IMR-90 (cell line): Measurements from ENCODE around the gene COA1. TPM values are rescaled to one million over a fixed set of nuclear protein-coding genes. Genes with fewer than 3 reads are reported as not detected.

Source experiments
- ATAC-seq: fragments of 200-7000 bp; cut with Tn5 transposase; 2 replicates; pipeline ENCODE4 v1.9.1; 2020; ENCODE audit warnings: low read depth, mild to moderate bottlenecking, moderate library complexity
- BruUV-seq: library from RNA; stranded (reverse); fragments of 400-500 nt; replicated peaks from 2 replicates; lab custom pipeline; 2021; lab: Mats Ljungman, UMichigan
- CTCF ChIA-PET: fragments of 300-600 bp; formaldehyde crosslinking; extraction: SDS; loops from one replicate; lab custom pipeline; 2021; ENCODE audit warnings: antibody characterized with exemption; lab: Yijun Ruan, JAX
- POLR2A ChIA-PET: fragments of 300-600 bp; sonication (Branson Sonifier 250); formaldehyde crosslinking; loops from one replicate; lab custom pipeline; 2022; ENCODE audit warnings: antibody characterized with exemption; ENCODE audit not compliant: unreplicated experiment; lab: Charles Lee
- DNase-seq: peaks from one replicate; pipeline ENCODE4 v3.0.0; 2013
- H2AFZ ChIP-seq: replicated peaks from 2 replicates; pipeline ENCODE3; 2013; ENCODE audit warnings: low read length, mild to moderate bottlenecking; ENCODE audit not compliant: poor library complexity
- H2AK5ac ChIP-seq: 2 replicates; pipeline ENCODE4 v1.6.1; 2013; ENCODE audit warnings: low read depth, low read length, inconsistent platforms
- H2AK9ac ChIP-seq: replicated peaks from 2 replicates; pipeline ENCODE3; 2013; ENCODE audit warnings: mild to moderate bottlenecking, low read depth, low read length, moderate library complexity; ENCODE audit not compliant: poor library complexity
- H2BK120ac ChIP-seq: 2 replicates; pipeline ENCODE4 v1.6.1; 2013; ENCODE audit warnings: low read depth, low read length, inconsistent platforms
- H2BK15ac ChIP-seq: 3 replicates; pipeline ENCODE4 v1.6.1; 2013; ENCODE audit warnings: low read depth, low read length, inconsistent platforms
- H2BK20ac ChIP-seq: 2 replicates; pipeline ENCODE4 v1.6.1; 2013; ENCODE audit warnings: low read depth, mild to moderate bottlenecking, inconsistent platforms, low read length, moderate library complexity
- H2BK5ac ChIP-seq: 2 replicates; pipeline ENCODE4 v1.6.1; 2013; ENCODE audit warnings: mild to moderate bottlenecking, low read depth, low read length, inconsistent platforms; ENCODE audit not compliant: poor library complexity, severe bottlenecking
- H3K14ac ChIP-seq: replicated peaks from 2 replicates; pipeline ENCODE4 v1.6.1; 2013; ENCODE audit warnings: low read depth, low read length, inconsistent platforms
- H3K18ac ChIP-seq: 2 replicates; pipeline ENCODE4 v1.6.1; 2013; ENCODE audit warnings: low read depth, low read length, control low read depth
- H3K23ac ChIP-seq: 2 replicates; pipeline ENCODE4 v1.6.1; 2013; ENCODE audit warnings: low read depth, low read length, inconsistent platforms
- H3K27ac ChIP-seq: 2 replicates; pipeline ENCODE4 v1.5.1; 2013; ENCODE audit warnings: mild to moderate bottlenecking, control low read depth, low read length; ENCODE audit not compliant: insufficient read depth
- H3K27me3 ChIP-seq: 2 replicates; pipeline ENCODE4 v1.6.1; 2013; ENCODE audit warnings: low read length; ENCODE audit not compliant: control insufficient read depth, insufficient read depth
- H3K36me3 ChIP-seq: 2 replicates; pipeline ENCODE4 v1.6.1; 2013; ENCODE audit warnings: low read length, mixed read lengths; ENCODE audit not compliant: control insufficient read depth, insufficient read depth
- H3K4ac ChIP-seq: 2 replicates; pipeline ENCODE4 v1.6.1; 2013; ENCODE audit warnings: low read depth, low read length, inconsistent platforms
- H3K4me1 ChIP-seq: 2 replicates; pipeline ENCODE4 v1.6.1; 2013; ENCODE audit warnings: low read length, mixed read lengths; ENCODE audit not compliant: control insufficient read depth, insufficient read depth
- H3K4me2 ChIP-seq: 2 replicates; pipeline ENCODE4 v1.6.1; 2013; ENCODE audit warnings: low read depth, mild to moderate bottlenecking, control low read depth, low read length, moderate library complexity
- H3K4me3 ChIP-seq: 2 replicates; pipeline ENCODE4 v1.5.1; 2013; ENCODE audit warnings: low read depth, mild to moderate bottlenecking, control low read depth, low read length, moderate library complexity; ENCODE audit not compliant: insufficient read depth
- H3K56ac ChIP-seq: 2 replicates; pipeline ENCODE4 v1.6.1; 2013; ENCODE audit warnings: low read length, inconsistent platforms; ENCODE audit not compliant: insufficient read depth; ENCODE audit errors: extremely low read depth
- H3K79me1 ChIP-seq, 2 experiments: 2 replicates each; pipeline ENCODE4 v1.6.1; 2013; ENCODE audit warnings: low read length in 2 of 2, inconsistent platforms in 1 of 2, low read depth in 1 of 2
- H3K9ac ChIP-seq: 2 replicates; pipeline ENCODE4 v1.6.1; 2013; ENCODE audit warnings: low read depth, low read length, control low read depth
- H3K9me1 ChIP-seq: 2 replicates; pipeline ENCODE4 v1.6.1; 2013; ENCODE audit warnings: low read length, inconsistent platforms; ENCODE audit not compliant: insufficient read depth
- H3K9me3 ChIP-seq: 2 replicates; pipeline ENCODE4 v1.6.1; 2013; ENCODE audit warnings: low read length; ENCODE audit not compliant: control insufficient read depth, insufficient read depth
- H4K20me1 ChIP-seq: 2 replicates; pipeline ENCODE4 v1.6.1; 2013; ENCODE audit warnings: low read length, inconsistent platforms; ENCODE audit not compliant: insufficient read depth
- H4K5ac ChIP-seq: 2 replicates; pipeline ENCODE4 v1.6.1; 2013; ENCODE audit warnings: mild to moderate bottlenecking, low read depth, low read length, control low read depth
- H4K8ac ChIP-seq, 2 experiments: 2 replicates each; pipeline ENCODE4 v1.6.1; 2013; ENCODE audit warnings: low read depth in 2 of 2, low read length in 2 of 2, control low read depth in 1 of 2, inconsistent platforms in 1 of 2
- H4K91ac ChIP-seq: 2 replicates; pipeline ENCODE4 v1.6.1; 2013; ENCODE audit warnings: low read depth, low read length, inconsistent platforms; ENCODE audit not compliant: insufficient read depth
- BHLHE40 ChIP-seq: fragments of 150-350 bp; IDR thresholded peaks from 2 replicates; pipeline ENCODE4 v1.6.1; 2016; ENCODE audit warnings: mild to moderate bottlenecking, low read depth, low read length
- CHD1 ChIP-seq: IDR thresholded peaks from 2 replicates; pipeline ENCODE4 v1.6.1; 2012; ENCODE audit warnings: low read depth, low read length, improper control_type of control experiment
- FOS ChIP-seq: fragments of 150-350 bp; IDR thresholded peaks from 2 replicates; pipeline ENCODE4 v1.6.1; 2016; ENCODE audit warnings: low read depth, low read length
- MAZ ChIP-seq: IDR thresholded peaks from 2 replicates; pipeline ENCODE4 v1.6.1; 2012; ENCODE audit warnings: low read depth, mild to moderate bottlenecking, low read length, improper control_type of control experiment, moderate library complexity, borderline replicate concordance
- MXI1 ChIP-seq: IDR thresholded peaks from 2 replicates; pipeline ENCODE4 v1.6.1; 2012; ENCODE audit warnings: low read depth, mild to moderate bottlenecking, low read length, moderate library complexity, borderline replicate concordance
- NFE2L2 ChIP-seq: fragments of 150-350 bp; IDR thresholded peaks from 2 replicates; pipeline ENCODE4 v1.6.1; 2016; ENCODE audit warnings: low read depth, mild to moderate bottlenecking, low read length
- RAD21 ChIP-seq: IDR thresholded peaks from 2 replicates; pipeline ENCODE4 v1.6.1; 2012; ENCODE audit warnings: low read length, improper control_type of control experiment
- RCOR1 ChIP-seq: IDR thresholded peaks from 2 replicates; pipeline ENCODE4 v1.6.1; 2012; ENCODE audit warnings: mild to moderate bottlenecking, low read length, improper control_type of control experiment; ENCODE audit not compliant: insufficient replicate concordance
- RFX5 ChIP-seq: IDR thresholded peaks from 2 replicates; pipeline ENCODE4 v1.8.0; 2012; ENCODE audit warnings: low read depth, mild to moderate bottlenecking, low read length, moderate library complexity
- SMC3 ChIP-seq: fragments of 150-350 bp; IDR thresholded peaks from 2 replicates; pipeline ENCODE4 v1.6.1; 2016; ENCODE audit warnings: low read depth, mild to moderate bottlenecking, antibody characterized with exemption, low read length, moderate library complexity
- WGBS, 2 experiments: methylation state at CpG; one replicate each; pipeline versions ENCODE4 v1.1.5 to v1.1.7; 2013; ENCODE audit warnings: missing lambda C conversion rate in 2 of 2; ENCODE audit not compliant: insufficient read length in 1 of 2; ENCODE audit errors: extremely low coverage in 2 of 2; 5-methylcytosine and 5-hydroxymethylcytosine counted together
- dilution Hi-C: fragments of 300-500 bp; cut with HindIII; formaldehyde crosslinking; loops from one replicate; pipeline ENCODE4 v1.14.3; 2018; ENCODE audit warnings: low sequenced_read_pairs; ENCODE audit not compliant: unreplicated experiment
- in situ Hi-C: fragments of 300-500 bp; cut with MboI; formaldehyde crosslinking; loops from 3 replicates; pipeline ENCODE4 v1.14.3; 2019; ENCODE audit warnings: low sequenced_read_pairs, inconsistent platforms, mixed read lengths
- intact Hi-C: fragments of 100-400 bp; cut with micrococcal nuclease; formaldehyde crosslinking; loops from 2 replicates; pipeline ENCODE4 v1.10.0; 2022
- polyA plus RNA-seq, 3 experiments: library from polyadenylated mRNA; depleted of rRNA; stranded (reverse); fragments of >200 nt; gene quantifications; 2 replicates each; pipeline ENCODE4 v1.2.3, GENCODE V29; 2012; ENCODE audit warnings: low replicate concordance in 1 of 3
- total RNA-seq: library from RNA; depleted of rRNA; stranded (reverse); fragments of >200 nt; gene quantifications from 2 replicates; pipeline ENCODE4 v1.2.3, GENCODE V29; 2012
- TF ChIP-seq, protein P1 (sequence below): fragments of 150-350 bp; IDR thresholded peaks from 2 replicates; pipeline ENCODE4 v1.6.1; 2017; ENCODE audit warnings: mild to moderate bottlenecking, antibody characterized with exemption, low read length, low read depth
- TF ChIP-seq, protein P2 (sequence below): conservative IDR thresholded peaks from 2 replicates; pipeline ENCODE4 v1.5.1; 2012; ENCODE audit warnings: mild to moderate bottlenecking, low read depth, low read length, improper control_type of control experiment
- TF ChIP-seq, protein P3 (sequence below): fragments of 150-350 bp; IDR thresholded peaks from 2 replicates; pipeline ENCODE4 v1.6.1; 2016; ENCODE audit warnings: low read depth, mild to moderate bottlenecking, low read length, moderate library complexity, borderline replicate concordance

Gene COA1
- total and polyA plus RNA-seq, 2 of the 4 experiments (the other 2 are of a cell fraction), result 34.2 to 59.5 TPM

DNA sequence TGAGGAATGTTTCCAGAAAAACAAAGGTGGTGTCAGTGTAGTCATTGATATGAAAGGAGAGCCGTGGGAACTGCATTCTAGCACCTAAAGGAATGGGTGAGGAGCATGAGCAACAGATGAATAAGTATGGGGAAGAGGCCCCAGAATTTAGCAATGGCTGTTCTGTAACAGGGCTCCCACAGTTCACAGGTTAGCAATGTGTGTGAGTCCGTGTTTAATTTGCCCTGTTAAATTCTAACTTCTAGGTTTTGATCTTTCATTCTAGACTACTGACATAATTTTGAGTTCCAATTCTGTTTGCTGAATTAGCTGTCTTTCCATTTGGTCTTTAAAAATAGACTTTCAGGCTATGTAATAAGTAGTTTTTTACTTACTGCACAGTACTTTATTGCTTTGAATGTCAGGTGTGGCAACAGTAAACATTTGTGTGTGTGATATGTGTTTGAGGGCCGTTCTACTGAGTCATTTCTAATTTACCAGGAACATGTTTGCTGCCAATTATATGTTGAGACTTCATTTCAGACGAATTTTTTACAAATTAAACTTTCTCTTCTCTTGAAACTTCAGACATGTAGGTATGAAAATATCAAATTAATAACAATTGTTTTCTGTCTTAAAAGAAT, 137.7 kb downstream of the COA1 start:
- peak overlapping the region; percentile 51 for H2BK5ac ChIP-seq
- H3K36me3 ChIP-seq, result peaks cover 3% of the 10 kb centered on the region
- peak overlapping the region; percentile 47; the same call in 1 of the 2 replicates for H3K14ac ChIP-seq
- no peak overlapping the region for H4K91ac ChIP-seq
- intact Hi-C loops, result no loop called here
- H4K8ac ChIP-seq, result 0 out of 4 replicates have a peak overlapping the region, but pooled peaks of 1 of the 2 experiments have one; percentile 23
- peaks cover 20% of the 10 kb centered on the region for H3K9me1 ChIP-seq
- peaks cover 90% of the 10 kb centered on the region for H4K20me1 ChIP-seq
- no peak overlapping the region for H3K4me3 ChIP-seq
- H3K23ac ChIP-seq, result peak overlapping the region; percentile 39; the same call in 1 of the 2 replicates
- no peak overlapping the region for H3K56ac ChIP-seq
- H3K27me3 ChIP-seq, result no peaks in the 10 kb centered on the region
- no peaks in the 10 kb centered on the region for H3K9me3 ChIP-seq
- DNase-seq (peak; percentile 29), ATAC-seq (no peak)
- in situ Hi-C loops, result no loop called here
- H3K4ac ChIP-seq, result 0 out of 2 replicates have a peak overlapping the region, but pooled peaks have one; percentile 3
- WGBS, 2 experiments, result 29% methylated on average over 1 of the region's 4 CpGs; no CpG with 5 or more reads in 1 of the 2 experiments
- dilution Hi-C loops, result no loop called here
- no peak overlapping the region for H2AK5ac ChIP-seq
- no TSS peak for BruUV-seq
- H3K79me1 ChIP-seq, result peaks cover 0 to 54% of the 10 kb centered on the region in 2 experiments; a peak in 2 of 4 replicates
- no peak overlapping the region for H3K9ac ChIP-seq
- no peak overlapping the region for H2BK15ac ChIP-seq
- H2BK120ac ChIP-seq, result peak overlapping the region; percentile 27; the same call in 1 of the 2 replicates
- ChIA-PET POLR2A (no interaction called here), CTCF (interaction anchor here (1.3 kb wide), 1 partner anchor 9 kb away, joined by 5 read pairs; the partner anchor contains the start of gene STK17A)
- H3K4me1 ChIP-seq, result peaks cover 12% of the 10 kb centered on the region
- TF ChIP-seq FOS, result no peak
- TF ChIP-seq, protein P1, sequence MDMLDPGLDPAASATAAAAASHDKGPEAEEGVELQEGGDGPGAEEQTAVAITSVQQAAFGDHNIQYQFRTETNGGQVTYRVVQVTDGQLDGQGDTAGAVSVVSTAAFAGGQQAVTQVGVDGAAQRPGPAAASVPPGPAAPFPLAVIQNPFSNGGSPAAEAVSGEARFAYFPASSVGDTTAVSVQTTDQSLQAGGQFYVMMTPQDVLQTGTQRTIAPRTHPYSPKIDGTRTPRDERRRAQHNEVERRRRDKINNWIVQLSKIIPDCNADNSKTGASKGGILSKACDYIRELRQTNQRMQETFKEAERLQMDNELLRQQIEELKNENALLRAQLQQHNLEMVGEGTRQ, result no peak
- TF ChIP-seq MXI1, result no peak
- TF ChIP-seq BHLHE40, result no peak
- TF ChIP-seq, protein P2, sequence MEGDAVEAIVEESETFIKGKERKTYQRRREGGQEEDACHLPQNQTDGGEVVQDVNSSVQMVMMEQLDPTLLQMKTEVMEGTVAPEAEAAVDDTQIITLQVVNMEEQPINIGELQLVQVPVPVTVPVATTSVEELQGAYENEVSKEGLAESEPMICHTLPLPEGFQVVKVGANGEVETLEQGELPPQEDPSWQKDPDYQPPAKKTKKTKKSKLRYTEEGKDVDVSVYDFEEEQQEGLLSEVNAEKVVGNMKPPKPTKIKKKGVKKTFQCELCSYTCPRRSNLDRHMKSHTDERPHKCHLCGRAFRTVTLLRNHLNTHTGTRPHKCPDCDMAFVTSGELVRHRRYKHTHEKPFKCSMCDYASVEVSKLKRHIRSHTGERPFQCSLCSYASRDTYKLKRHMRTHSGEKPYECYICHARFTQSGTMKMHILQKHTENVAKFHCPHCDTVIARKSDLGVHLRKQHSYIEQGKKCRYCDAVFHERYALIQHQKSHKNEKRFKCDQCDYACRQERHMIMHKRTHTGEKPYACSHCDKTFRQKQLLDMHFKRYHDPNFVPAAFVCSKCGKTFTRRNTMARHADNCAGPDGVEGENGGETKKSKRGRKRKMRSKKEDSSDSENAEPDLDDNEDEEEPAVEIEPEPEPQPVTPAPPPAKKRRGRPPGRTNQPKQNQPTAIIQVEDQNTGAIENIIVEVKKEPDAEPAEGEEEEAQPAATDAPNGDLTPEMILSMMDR, result no peak
- no peak for TF ChIP-seq RCOR1
- no peak for TF ChIP-seq RAD21
- TF ChIP-seq, protein P3, sequence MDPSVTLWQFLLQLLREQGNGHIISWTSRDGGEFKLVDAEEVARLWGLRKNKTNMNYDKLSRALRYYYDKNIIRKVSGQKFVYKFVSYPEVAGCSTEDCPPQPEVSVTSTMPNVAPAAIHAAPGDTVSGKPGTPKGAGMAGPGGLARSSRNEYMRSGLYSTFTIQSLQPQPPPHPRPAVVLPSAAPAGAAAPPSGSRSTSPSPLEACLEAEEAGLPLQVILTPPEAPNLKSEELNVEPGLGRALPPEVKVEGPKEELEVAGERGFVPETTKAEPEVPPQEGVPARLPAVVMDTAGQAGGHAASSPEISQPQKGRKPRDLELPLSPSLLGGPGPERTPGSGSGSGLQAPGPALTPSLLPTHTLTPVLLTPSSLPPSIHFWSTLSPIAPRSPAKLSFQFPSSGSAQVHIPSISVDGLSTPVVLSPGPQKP, result no peak
- no peak for TF ChIP-seq RFX5
- no peak for TF ChIP-seq CHD1
- TF ChIP-seq NFE2L2, result no peak
- TF ChIP-seq SMC3, result no peak
- TF ChIP-seq MAZ, result no peak
- peak overlapping the region; percentile 17; the same call in 1 of the 2 replicates for H3K4me2 ChIP-seq
- no peak overlapping the region; the same call in 1 of the 2 replicates for H3K27ac ChIP-seq
- H4K5ac ChIP-seq, result no peak overlapping the region
- no peak overlapping the region for H2BK20ac ChIP-seq
- H2AK9ac ChIP-seq, result peak overlapping the region; percentile 33
- no peak overlapping the region for H2AFZ ChIP-seq
- H3K18ac ChIP-seq, result no peak overlapping the region
